Activated naive CD8-positive, alpha-beta T cell treated with anti-CD3 and anti-CD28 coated beads, Interleukin-2, amount 50 U/mL, for 24 hours (primary cell): Measurements from ENCODE around the gene TTC23L.

Experiments
- ATAC-seq: fragments of 150-1000 bp; cut with Tn5 transposase; one replicate; pipeline ENCODE4 v1.10.0; 2021
- DNase-seq: peaks from one replicate; pipeline ENCODE4 v3.0.0; 2021
- H3K27ac Mint-ChIP-seq: one replicate; pipeline ENCODE4 v1.8.0; 2021; ENCODE audit warnings: mild to moderate bottlenecking, mixed read lengths
- H3K27me3 Mint-ChIP-seq: one replicate; pipeline ENCODE4 v1.8.0; 2021; ENCODE audit warnings: mixed read lengths
- H3K36me3 Mint-ChIP-seq: one replicate; pipeline ENCODE4 v1.8.0; 2021; ENCODE audit warnings: low read depth, mixed read lengths
- H3K4me1 Mint-ChIP-seq: one replicate; pipeline ENCODE4 v1.8.0; 2021; ENCODE audit warnings: mixed read lengths
- H3K4me3 Mint-ChIP-seq: one replicate; pipeline ENCODE4 v1.8.0; 2021; ENCODE audit warnings: mild to moderate bottlenecking, moderate library complexity, mixed read lengths
- H3K9me3 Mint-ChIP-seq: one replicate; pipeline ENCODE4 v1.8.0; 2021; ENCODE audit warnings: mixed read lengths

The TTC23L gene

DNA sequence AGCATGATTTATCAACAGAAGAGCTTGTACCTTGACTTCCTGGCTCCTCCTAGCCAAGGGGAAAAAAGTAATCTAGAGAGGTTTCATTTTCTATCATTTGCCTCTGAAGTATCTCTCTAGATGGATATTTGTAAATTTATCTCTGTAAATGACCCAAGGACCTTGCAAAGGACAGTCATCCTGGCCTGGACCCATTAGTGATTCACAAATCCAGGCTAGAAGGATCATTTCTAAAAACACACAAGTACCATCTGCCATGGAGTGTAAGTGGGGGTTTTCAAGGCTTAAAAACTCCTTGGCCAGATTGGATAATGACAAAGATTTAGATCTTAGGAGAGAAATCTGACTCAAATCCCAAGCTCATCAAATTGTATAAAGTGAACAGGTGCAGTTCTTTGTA is 8.1 kb downstream of the TTC23L start:
- Mint-ChIP-seq H3K4me3 (no peak overlapping the region), H3K36me3 (no peaks in the 10 kb centered on the region), H3K27me3 (peaks cover 6% of the 10 kb centered on the region), H3K27ac (no peak overlapping the region), H3K9me3 (no peaks in the 10 kb centered on the region), H3K4me1 (no peaks in the 10 kb centered on the region)
- DNase-seq (no peak), ATAC-seq (no peak)

DNA sequence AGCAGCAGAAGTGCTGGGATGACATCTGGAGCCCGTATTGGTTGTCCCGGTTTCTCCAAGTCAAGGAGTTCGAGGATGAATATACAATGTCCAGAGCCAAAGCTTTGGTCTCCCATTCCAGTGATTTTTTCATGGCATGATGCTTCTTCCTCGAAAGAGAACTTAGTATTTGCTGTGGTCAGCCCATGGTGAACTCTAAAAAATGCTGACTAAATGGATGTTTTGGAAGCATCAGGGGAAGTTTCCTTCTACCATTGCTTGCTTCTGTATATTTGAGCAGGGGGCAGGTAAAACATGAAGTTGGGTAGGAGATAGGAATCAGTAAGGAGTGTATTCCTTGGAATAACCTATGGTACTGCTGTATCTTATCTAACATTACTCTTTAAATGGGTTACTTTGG is 8.6 kb downstream of the TTC23L start:
- Mint-ChIP-seq H3K36me3 (no peaks in the 10 kb centered on the region), H3K27me3 (peaks cover 6% of the 10 kb centered on the region), H3K27ac (no peak overlapping the region), H3K9me3 (no peaks in the 10 kb centered on the region), H3K4me1 (no peaks in the 10 kb centered on the region), H3K4me3 (no peak overlapping the region)
- DNase-seq = no peak
- no peak for ATAC-seq

DNA sequence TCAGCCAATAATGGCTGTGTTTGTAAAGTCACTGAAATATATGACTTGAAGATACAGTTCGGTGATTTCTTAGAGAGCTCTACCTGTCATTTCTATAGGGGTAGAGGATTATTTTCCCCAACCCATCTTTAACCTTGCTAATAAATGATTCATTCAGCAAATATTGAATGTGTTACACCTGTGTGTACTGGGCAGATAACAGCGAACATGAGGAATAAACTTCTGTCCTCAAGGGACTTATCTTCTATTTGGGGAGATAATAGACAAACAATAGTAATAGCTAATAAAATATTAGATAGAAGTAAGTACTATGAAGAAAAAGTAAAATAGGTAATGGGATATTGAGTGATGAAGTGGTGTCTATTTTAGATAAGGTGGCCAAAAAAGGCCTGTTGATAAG is 9.3 kb downstream of the TTC23L start:
- H3K4me1 Mint-ChIP-seq = no peaks in the 10 kb centered on the region
- no peak for ATAC-seq
- H3K36me3 Mint-ChIP-seq = no peaks in the 10 kb centered on the region
- no peak overlapping the region for H3K4me3 Mint-ChIP-seq
- peaks cover 6% of the 10 kb centered on the region for H3K27me3 Mint-ChIP-seq
- DNase-seq = no peak
- H3K9me3 Mint-ChIP-seq = no peaks in the 10 kb centered on the region
- H3K27ac Mint-ChIP-seq = no peak overlapping the region

DNA sequence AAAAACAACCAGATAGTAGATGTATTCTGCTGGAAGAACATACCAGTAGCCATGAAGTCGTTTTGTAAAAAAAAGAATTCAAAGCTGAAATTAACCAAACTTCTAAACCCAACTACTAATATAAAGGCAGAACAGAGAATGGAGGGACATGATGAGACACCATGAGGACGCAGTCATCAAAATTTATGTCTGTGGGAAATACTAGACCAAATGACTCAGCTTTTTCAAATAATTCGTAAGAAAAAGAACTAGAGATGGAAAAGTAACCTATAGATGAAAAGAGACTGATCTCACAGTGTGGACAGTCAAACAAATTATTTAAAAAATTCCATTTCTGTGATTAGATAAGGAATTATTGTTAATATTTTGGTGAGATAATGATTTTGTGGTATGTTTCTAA is 10.3 kb downstream of the TTC23L start:
- no peaks in the 10 kb centered on the region for H3K4me1 Mint-ChIP-seq
- no peaks in the 10 kb centered on the region for H3K36me3 Mint-ChIP-seq
- DNase-seq (no peak), ATAC-seq (no peak)
- no peaks in the 10 kb centered on the region for H3K9me3 Mint-ChIP-seq
- no peak overlapping the region for H3K27ac Mint-ChIP-seq
- H3K4me3 Mint-ChIP-seq = no peak overlapping the region
- peaks cover 3% of the 10 kb centered on the region for H3K27me3 Mint-ChIP-seq

GRCh38 chr5:34854459-34855174 is 15.7 kb downstream of the TTC23L start:
- Mint-ChIP-seq H3K27ac (no peak overlapping the region), H3K27me3 (no peaks in the 10 kb centered on the region), H3K9me3 (no peaks in the 10 kb centered on the region), H3K4me1 (no peaks in the 10 kb centered on the region), H3K36me3 (no peaks in the 10 kb centered on the region), H3K4me3 (no peak overlapping the region)
- ATAC-seq (peak; percentile 46), DNase-seq (no peak)

DNA sequence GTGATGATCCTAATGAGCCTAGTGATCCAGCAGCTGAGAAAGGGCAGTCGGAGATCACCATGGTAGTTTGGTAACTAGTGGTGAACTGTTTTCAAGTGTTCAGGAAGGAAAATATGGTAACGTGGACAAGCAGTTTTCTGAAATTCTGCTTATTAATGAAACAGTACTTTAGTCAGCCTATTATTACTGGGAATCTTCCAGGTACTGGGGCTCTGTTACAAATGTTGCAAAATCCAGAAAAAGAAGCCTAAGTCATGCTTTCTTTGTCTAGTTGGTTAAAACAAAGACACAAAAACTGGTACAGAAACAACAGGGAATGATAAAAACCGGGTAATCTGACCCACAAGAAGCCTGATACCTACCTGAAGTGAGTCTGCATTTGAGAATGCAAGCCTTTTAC is 18.2 kb downstream of the TTC23L start:
- ATAC-seq (no peak), DNase-seq (no peak)
- H3K4me3 Mint-ChIP-seq = no peak overlapping the region
- H3K4me1 Mint-ChIP-seq = no peaks in the 10 kb centered on the region
- no peaks in the 10 kb centered on the region for H3K9me3 Mint-ChIP-seq
- no peaks in the 10 kb centered on the region for H3K36me3 Mint-ChIP-seq
- no peak overlapping the region for H3K27ac Mint-ChIP-seq
- H3K27me3 Mint-ChIP-seq = no peaks in the 10 kb centered on the region

GRCh38 chr5:34857894-34858293 is 18.9 kb downstream of the TTC23L start:
- H3K27ac Mint-ChIP-seq = no peak overlapping the region
- no peak for ATAC-seq
- H3K27me3 Mint-ChIP-seq = no peaks in the 10 kb centered on the region
- H3K36me3 Mint-ChIP-seq = no peaks in the 10 kb centered on the region
- DNase-seq = no peak
- H3K4me1 Mint-ChIP-seq = no peaks in the 10 kb centered on the region
- H3K4me3 Mint-ChIP-seq = no peak overlapping the region
- H3K9me3 Mint-ChIP-seq = no peaks in the 10 kb centered on the region

GRCh38 chr5:34858790-34859189 is 19.8 kb downstream of the TTC23L start:
- DNase-seq = no peak
- Mint-ChIP-seq H3K9me3 (no peaks in the 10 kb centered on the region), H3K4me1 (no peaks in the 10 kb centered on the region), H3K27me3 (no peaks in the 10 kb centered on the region), H3K4me3 (no peak overlapping the region), H3K36me3 (no peaks in the 10 kb centered on the region), H3K27ac (no peak overlapping the region)
- no peak for ATAC-seq

DNA sequence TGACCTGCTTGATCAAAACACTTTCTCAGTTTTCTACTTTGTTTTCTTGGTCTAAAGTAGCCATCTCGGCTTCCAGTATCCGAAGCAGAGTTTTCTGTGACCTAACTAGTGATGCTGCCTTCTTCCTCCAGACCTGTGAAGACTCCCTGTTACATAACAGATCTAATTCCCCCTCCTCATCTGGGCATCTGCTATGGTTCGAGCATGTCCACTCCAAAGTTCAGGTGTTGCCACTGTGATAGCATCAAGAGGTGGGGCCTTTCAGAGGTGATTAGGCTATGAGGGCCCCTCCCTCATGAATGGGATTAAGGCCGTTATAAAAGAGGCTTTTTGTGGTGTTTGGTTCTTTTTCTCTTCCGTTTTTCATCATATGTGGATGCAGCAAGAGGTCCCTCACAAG is 20.3 kb downstream of the TTC23L start:
- Mint-ChIP-seq H3K4me3 (no peak overlapping the region), H3K36me3 (no peaks in the 10 kb centered on the region), H3K27ac (no peak overlapping the region), H3K9me3 (no peaks in the 10 kb centered on the region), H3K4me1 (no peaks in the 10 kb centered on the region), H3K27me3 (no peaks in the 10 kb centered on the region)
- ATAC-seq = no peak
- no peak for DNase-seq

- no peaks in the 10 kb centered on the region for H3K36me3 Mint-ChIP-seq
- no peaks in the 10 kb centered on the region for H3K4me1 Mint-ChIP-seq
- ATAC-seq = no peak
- H3K9me3 Mint-ChIP-seq = no peaks in the 10 kb centered on the region
- H3K27ac Mint-ChIP-seq = no peak overlapping the region
- no peaks in the 10 kb centered on the region for H3K27me3 Mint-ChIP-seq
- H3K4me3 Mint-ChIP-seq = no peak overlapping the region
- DNase-seq = no peak
Observed at GRCh38 chr5:34863946-34864345, 25.0 kb downstream of the TTC23L start.

DNA sequence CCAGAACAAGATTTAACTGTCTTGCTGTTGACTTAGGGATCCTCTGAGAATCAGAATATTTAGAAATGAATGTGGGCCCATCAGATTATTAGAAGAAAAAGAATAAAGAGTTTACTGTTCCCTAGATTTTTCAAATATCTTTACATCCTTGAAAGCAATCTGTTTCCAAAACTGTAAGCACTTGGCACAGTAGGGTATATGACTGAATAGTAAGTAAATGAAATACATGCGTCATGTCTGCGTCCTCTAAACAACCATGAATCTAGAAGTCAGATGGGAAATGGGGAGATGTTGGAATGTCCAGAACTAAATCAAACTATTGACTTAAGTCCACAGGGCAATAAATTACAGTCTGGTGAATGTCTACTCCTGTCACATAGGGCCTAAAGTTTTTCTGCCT is 26.1 kb downstream of the TTC23L start:
- H3K36me3 Mint-ChIP-seq = no peaks in the 10 kb centered on the region
- no peaks in the 10 kb centered on the region for H3K4me1 Mint-ChIP-seq
- H3K9me3 Mint-ChIP-seq = no peaks in the 10 kb centered on the region
- DNase-seq (no peak), ATAC-seq (no peak)
- no peak overlapping the region for H3K27ac Mint-ChIP-seq
- no peak overlapping the region for H3K4me3 Mint-ChIP-seq
- no peaks in the 10 kb centered on the region for H3K27me3 Mint-ChIP-seq

DNA sequence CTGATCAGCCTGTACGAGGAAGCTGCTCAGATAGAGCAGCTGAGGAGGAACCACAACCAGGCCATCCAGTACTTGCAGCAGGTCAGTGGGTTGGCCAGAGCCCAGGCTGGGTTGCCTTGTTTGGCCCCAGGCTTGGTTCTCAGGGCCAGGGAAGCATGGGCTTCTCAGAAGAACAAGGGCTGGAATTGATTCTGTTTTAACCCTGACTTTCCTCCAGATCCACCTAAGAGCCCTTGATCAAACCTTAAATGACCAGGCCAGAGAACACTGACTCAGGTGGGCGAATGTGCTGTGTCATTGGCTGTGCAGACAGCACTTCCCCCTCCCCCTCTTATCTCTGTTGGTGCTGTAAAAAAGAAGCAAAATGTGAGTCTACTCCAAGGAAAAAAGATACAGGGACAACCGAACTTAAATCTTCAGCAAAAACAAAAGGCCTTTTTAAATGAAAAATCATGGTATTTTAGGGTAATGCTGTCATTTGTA is 28.1 kb downstream of the TTC23L start:
- H3K27me3 Mint-ChIP-seq = no peaks in the 10 kb centered on the region

GRCh38 chr5:34867660-34868059 is 28.7 kb downstream of the TTC23L start:
- Mint-ChIP-seq H3K4me3 (no peak overlapping the region), H3K27me3 (no peaks in the 10 kb centered on the region), H3K4me1 (no peaks in the 10 kb centered on the region), H3K27ac (no peak overlapping the region), H3K36me3 (no peaks in the 10 kb centered on the region), H3K9me3 (no peaks in the 10 kb centered on the region)
- ATAC-seq (no peak), DNase-seq (no peak)

More for the DNA sequence above, 28.1 kb downstream of the TTC23L start:
- DNase-seq (no peak), ATAC-seq (no peak)
- Mint-ChIP-seq H3K4me3 (no peak overlapping the region), H3K27ac (no peak overlapping the region), H3K9me3 (no peaks in the 10 kb centered on the region), H3K36me3 (no peaks in the 10 kb centered on the region), H3K4me1 (no peaks in the 10 kb centered on the region)

- H3K4me1 Mint-ChIP-seq = no peaks in the 10 kb centered on the region
- H3K9me3 Mint-ChIP-seq = no peaks in the 10 kb centered on the region
- no peak overlapping the region for H3K27ac Mint-ChIP-seq
- H3K36me3 Mint-ChIP-seq = no peaks in the 10 kb centered on the region
- ATAC-seq (no peak), DNase-seq (no peak)
- H3K27me3 Mint-ChIP-seq = no peaks in the 10 kb centered on the region
- no peak overlapping the region for H3K4me3 Mint-ChIP-seq
Observed at GRCh38 chr5:34868791-34869190, 29.8 kb downstream of the TTC23L start.

- H3K4me1 Mint-ChIP-seq = no peaks in the 10 kb centered on the region
- H3K4me3 Mint-ChIP-seq = no peak overlapping the region
- H3K9me3 Mint-ChIP-seq = no peaks in the 10 kb centered on the region
- H3K36me3 Mint-ChIP-seq = no peaks in the 10 kb centered on the region
- H3K27ac Mint-ChIP-seq = no peak overlapping the region
- no peaks in the 10 kb centered on the region for H3K27me3 Mint-ChIP-seq
- DNase-seq = no peak
- ATAC-seq = no peak
Observed at GRCh38 chr5:34869256-34869655, 30.3 kb downstream of the TTC23L start.

DNA sequence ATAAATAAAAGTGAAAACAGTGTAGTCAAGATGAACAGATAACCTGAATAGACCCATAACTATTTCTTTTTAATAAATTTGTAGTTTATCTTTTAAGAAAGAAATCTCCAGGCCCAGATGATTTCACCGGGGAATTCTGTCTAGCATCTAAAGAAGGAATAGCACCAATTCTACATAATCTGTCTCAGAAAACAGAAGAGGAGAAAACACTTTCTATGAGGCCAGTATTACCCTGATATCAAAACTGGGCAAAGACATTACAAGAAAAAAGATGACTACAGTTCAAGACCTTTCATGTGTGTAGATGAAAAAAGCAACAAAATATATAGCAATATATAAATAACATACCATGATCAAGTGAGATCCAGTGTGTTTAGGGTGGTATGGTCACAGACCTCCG is 31.4 kb downstream of the TTC23L start:
- DNase-seq (no peak), ATAC-seq (no peak)
- Mint-ChIP-seq H3K4me3 (no peak overlapping the region), H3K9me3 (no peaks in the 10 kb centered on the region), H3K36me3 (no peaks in the 10 kb centered on the region), H3K27me3 (no peaks in the 10 kb centered on the region), H3K27ac (no peak overlapping the region), H3K4me1 (no peaks in the 10 kb centered on the region)
